Osteocyte (in vitro differentiated cells): Measurements from ENCODE around the gene CFAP119. TPM values are rescaled to one million over a fixed set of nuclear protein-coding genes. Genes with fewer than 3 reads are reported as not detected.

Source experiments
- DNase-seq: peaks from one replicate; pipeline ENCODE4 v3.0.0; 2021; ENCODE audit warnings: mixed read lengths; ENCODE audit not compliant: unreplicated experiment; ENCODE audit errors: extremely low spot score
- H3K27ac Mint-ChIP-seq: one replicate; pipeline ENCODE4 v1.8.0; 2021; ENCODE audit warnings: mild to moderate bottlenecking, mixed read lengths; ENCODE audit not compliant: unreplicated experiment
- H3K27me3 Mint-ChIP-seq: one replicate; pipeline ENCODE4 v1.8.0; 2021; ENCODE audit warnings: mixed read lengths; ENCODE audit not compliant: unreplicated experiment
- H3K36me3 Mint-ChIP-seq: one replicate; pipeline ENCODE4 v1.8.0; 2021; ENCODE audit warnings: mixed read lengths; ENCODE audit not compliant: unreplicated experiment
- H3K4me1 Mint-ChIP-seq: one replicate; pipeline ENCODE4 v1.8.0; 2021; ENCODE audit warnings: mixed read lengths; ENCODE audit not compliant: unreplicated experiment
- H3K4me3 Mint-ChIP-seq: one replicate; pipeline ENCODE4 v1.8.0; 2021; ENCODE audit warnings: mild to moderate bottlenecking, moderate library complexity, mixed read lengths; ENCODE audit not compliant: unreplicated experiment
- H3K9me3 Mint-ChIP-seq: one replicate; pipeline ENCODE4 v1.8.0; 2021; ENCODE audit warnings: mixed read lengths; ENCODE audit not compliant: unreplicated experiment
- total RNA-seq: library from RNA; stranded (reverse); gene quantifications from 2 replicates; pipeline ENCODE4 v1.2.1, GENCODE V29; 2021
- TF ChIP-seq, protein P1 (sequence below): fragments of 200-600 bp; sonication (generic); IDR thresholded peaks from 2 replicates; pipeline ENCODE4 v1.5.0; 2021; ENCODE audit warnings: antibody characterized with exemption, mild to moderate bottlenecking, moderate library complexity

Gene CFAP119
- total RNA-seq, 1 donor from 2014 or later: 5.0 TPM

DNA sequence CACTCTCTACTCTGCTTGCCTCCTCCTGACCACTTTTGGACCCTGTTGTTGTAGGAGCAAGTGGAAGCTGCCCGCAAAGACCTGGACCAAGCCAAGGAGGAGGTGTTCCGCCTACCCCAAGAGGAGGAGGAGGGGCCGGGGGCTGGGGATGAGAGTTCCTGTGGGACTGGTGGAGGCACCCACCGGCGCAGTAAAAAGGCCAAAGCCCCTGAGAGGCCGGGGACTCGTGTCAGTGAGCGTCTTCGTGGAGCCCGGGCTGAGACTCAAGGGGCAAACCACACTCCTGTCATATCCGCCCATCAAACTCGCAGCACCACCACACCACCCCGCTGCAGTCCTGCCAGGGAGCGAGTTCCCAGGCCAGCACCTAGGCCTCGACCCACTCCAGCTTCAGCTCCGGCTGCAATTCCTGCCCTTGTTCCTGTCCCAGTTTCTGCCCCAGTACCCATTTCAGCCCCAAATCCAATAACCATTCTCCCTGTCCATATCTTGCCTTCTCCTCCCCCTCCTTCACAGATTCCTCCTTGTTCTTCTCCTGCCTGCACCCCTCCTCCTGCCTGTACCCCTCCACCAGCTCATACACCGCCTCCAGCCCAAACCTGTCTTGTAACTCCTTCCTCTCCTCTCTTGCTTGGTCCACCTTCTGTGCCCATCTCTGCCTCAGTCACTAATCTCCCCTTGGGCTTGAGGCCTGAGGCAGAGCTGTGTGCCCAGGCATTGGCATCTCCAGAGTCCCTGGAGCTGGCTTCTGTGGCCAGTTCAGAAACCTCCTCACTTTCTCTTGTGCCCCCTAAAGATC, 24.7 kb downstream of the CFAP119 start:
- H3K4me3 Mint-ChIP-seq: no peak overlapping the region
- H3K27me3 Mint-ChIP-seq: no peaks in the 10 kb centered on the region
- TF ChIP-seq, protein P1, sequence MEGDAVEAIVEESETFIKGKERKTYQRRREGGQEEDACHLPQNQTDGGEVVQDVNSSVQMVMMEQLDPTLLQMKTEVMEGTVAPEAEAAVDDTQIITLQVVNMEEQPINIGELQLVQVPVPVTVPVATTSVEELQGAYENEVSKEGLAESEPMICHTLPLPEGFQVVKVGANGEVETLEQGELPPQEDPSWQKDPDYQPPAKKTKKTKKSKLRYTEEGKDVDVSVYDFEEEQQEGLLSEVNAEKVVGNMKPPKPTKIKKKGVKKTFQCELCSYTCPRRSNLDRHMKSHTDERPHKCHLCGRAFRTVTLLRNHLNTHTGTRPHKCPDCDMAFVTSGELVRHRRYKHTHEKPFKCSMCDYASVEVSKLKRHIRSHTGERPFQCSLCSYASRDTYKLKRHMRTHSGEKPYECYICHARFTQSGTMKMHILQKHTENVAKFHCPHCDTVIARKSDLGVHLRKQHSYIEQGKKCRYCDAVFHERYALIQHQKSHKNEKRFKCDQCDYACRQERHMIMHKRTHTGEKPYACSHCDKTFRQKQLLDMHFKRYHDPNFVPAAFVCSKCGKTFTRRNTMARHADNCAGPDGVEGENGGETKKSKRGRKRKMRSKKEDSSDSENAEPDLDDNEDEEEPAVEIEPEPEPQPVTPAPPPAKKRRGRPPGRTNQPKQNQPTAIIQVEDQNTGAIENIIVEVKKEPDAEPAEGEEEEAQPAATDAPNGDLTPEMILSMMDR: no peak
- peaks cover 64% of the 10 kb centered on the region for H3K36me3 Mint-ChIP-seq
- H3K4me1 Mint-ChIP-seq: peaks cover 20% of the 10 kb centered on the region
- no peaks in the 10 kb centered on the region for H3K9me3 Mint-ChIP-seq
- H3K27ac Mint-ChIP-seq: no peak overlapping the region
- no peak for DNase-seq

DNA sequence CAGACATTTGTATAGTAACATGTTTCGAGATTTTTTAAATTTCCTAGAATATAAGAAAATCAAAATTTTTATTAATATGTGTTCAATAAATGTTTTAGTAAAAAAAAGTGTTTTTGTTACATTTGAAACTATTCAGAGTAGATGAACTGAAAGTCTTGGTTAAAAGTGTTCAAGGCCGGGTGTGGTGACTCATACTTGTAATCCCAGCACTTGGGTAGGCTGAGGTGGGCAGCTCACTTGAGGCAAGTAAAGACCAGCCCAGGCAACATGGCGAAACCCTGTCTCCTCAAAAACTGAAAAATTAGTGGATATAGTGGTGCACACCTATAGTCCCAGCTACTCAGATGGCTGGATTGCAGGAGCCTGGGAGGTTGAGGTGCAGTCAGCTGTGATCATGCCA, 30.5 kb downstream of the CFAP119 start:
- H3K27ac Mint-ChIP-seq: no peak overlapping the region
- H3K4me3 Mint-ChIP-seq: no peak overlapping the region
- H3K9me3 Mint-ChIP-seq: no peaks in the 10 kb centered on the region
- no peak for DNase-seq
- no peaks in the 10 kb centered on the region for H3K27me3 Mint-ChIP-seq
- H3K4me1 Mint-ChIP-seq: no peaks in the 10 kb centered on the region
- TF ChIP-seq, protein P1: no peak
- peaks cover 55% of the 10 kb centered on the region for H3K36me3 Mint-ChIP-seq

- H3K27ac Mint-ChIP-seq: no peak overlapping the region
- H3K27me3 Mint-ChIP-seq: no peaks in the 10 kb centered on the region
- H3K36me3 Mint-ChIP-seq: peaks cover 52% of the 10 kb centered on the region
- TF ChIP-seq, protein P1: no peak
- no peaks in the 10 kb centered on the region for H3K9me3 Mint-ChIP-seq
- H3K4me1 Mint-ChIP-seq: no peaks in the 10 kb centered on the region
- H3K4me3 Mint-ChIP-seq: no peak overlapping the region
- no peak for DNase-seq
Measured at GRCh38 chr16:30728899-30729672, 32.8 kb downstream of the CFAP119 start.

DNA sequence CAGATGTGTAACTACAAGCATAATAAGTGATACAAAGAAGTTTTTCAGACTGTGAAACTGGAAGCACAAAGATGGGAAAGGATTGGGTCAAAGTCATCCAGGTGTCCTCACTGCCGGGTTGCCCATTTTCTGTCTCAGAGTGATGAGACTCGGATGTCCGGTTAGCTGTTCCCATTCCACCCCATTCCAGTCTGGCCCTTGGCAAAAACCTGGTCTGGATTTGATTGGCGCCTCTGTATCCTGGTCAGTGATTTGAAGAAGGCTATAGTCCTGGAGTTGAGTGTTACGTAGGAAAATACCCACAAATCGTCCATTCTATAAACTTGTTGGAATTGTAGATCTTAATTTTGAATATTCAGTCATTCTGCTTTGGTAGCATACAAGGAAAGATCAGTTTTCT, 33.5 kb downstream of the CFAP119 start:
- no peak overlapping the region for H3K27ac Mint-ChIP-seq
- no peak for DNase-seq
- H3K9me3 Mint-ChIP-seq: no peaks in the 10 kb centered on the region
- H3K36me3 Mint-ChIP-seq: peaks cover 56% of the 10 kb centered on the region
- no peaks in the 10 kb centered on the region for H3K4me1 Mint-ChIP-seq
- no peak overlapping the region for H3K4me3 Mint-ChIP-seq
- H3K27me3 Mint-ChIP-seq: no peaks in the 10 kb centered on the region
- TF ChIP-seq, protein P1: no peak

DNA sequence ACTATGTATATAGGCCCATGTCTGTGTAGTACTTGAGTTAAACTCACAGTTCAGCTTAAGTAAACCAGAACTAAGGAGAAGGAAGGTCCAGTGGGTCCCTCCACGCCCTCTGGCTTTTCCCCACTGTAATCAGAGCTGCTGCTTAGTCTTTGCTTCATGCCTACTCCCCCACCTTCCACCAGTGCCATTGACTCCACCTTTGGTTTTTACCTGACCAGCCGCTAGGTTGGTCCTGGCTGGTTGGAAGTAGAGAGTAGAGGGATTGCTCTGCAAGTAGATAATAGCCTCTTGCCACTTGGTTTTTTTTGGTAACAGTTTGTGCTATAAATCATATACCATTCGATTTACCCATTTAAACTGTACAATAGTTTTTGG, 36.5 kb downstream of the CFAP119 start:
- no peaks in the 10 kb centered on the region for H3K4me1 Mint-ChIP-seq
- TF ChIP-seq, protein P1: no peak
- no peak overlapping the region for H3K4me3 Mint-ChIP-seq
- no peaks in the 10 kb centered on the region for H3K27me3 Mint-ChIP-seq
- no peak for DNase-seq
- H3K36me3 Mint-ChIP-seq: peaks cover 63% of the 10 kb centered on the region
- no peak overlapping the region for H3K27ac Mint-ChIP-seq
- H3K9me3 Mint-ChIP-seq: no peaks in the 10 kb centered on the region
